ENCODE results near the gene HECTD1. TPM values are rescaled to one million over a fixed set of nuclear protein-coding genes. Genes with fewer than 3 reads are reported as not detected.

The HECTD1 gene
- polyA plus RNA-seq, 1 experiment: 70.5 TPM

DNA sequence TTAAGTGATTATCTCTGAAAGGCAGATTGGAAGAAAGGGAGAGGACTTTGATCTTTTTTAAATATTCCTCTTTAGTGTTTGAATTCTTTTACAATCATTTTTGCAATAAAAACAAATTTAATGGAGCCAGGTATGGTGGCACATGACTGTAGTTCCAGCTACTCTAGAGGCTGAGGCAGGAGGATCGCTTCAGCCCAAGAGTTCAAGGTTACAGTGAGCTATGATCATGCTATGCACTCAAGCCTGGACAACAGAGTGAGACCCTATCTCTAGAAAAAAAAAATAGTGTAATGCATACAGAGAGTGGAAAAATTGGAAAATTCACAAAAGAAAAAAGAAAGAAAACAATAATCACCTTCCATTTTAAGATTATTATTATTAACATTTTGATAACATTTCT lies 15.2 kb upstream of the HECTD1 start:
- Histone ChIP-seq H3K4me3 (ENCODE audit: low read depth, low read length) (no peak overlapping the region), H3K27me3 (ENCODE audit: control insufficient read depth, insufficient read depth, low read length) (no peaks in the 10 kb centered on the region), H3K36me3 (ENCODE audit: control insufficient read depth, insufficient read depth, low read length) (no peaks in the 10 kb centered on the region)
- POLR2A ChIA-PET: no interaction called here
- CTCF ChIA-PET: interaction anchor here (0.7 to 1.6 kb wide), 2 partner anchors 14 to 15 kb away, joined by 3 to 6 read pairs; partner anchors contain the start of gene HECTD1
- TF ChIP-seq, protein P1, sequence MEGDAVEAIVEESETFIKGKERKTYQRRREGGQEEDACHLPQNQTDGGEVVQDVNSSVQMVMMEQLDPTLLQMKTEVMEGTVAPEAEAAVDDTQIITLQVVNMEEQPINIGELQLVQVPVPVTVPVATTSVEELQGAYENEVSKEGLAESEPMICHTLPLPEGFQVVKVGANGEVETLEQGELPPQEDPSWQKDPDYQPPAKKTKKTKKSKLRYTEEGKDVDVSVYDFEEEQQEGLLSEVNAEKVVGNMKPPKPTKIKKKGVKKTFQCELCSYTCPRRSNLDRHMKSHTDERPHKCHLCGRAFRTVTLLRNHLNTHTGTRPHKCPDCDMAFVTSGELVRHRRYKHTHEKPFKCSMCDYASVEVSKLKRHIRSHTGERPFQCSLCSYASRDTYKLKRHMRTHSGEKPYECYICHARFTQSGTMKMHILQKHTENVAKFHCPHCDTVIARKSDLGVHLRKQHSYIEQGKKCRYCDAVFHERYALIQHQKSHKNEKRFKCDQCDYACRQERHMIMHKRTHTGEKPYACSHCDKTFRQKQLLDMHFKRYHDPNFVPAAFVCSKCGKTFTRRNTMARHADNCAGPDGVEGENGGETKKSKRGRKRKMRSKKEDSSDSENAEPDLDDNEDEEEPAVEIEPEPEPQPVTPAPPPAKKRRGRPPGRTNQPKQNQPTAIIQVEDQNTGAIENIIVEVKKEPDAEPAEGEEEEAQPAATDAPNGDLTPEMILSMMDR (IDR thresholded peaks at IDR 0.05; ENCODE audit: insufficient read depth, low read depth, low read length): no peak
- DNase-seq (ENCODE audit: low read depth): no peak

DNA sequence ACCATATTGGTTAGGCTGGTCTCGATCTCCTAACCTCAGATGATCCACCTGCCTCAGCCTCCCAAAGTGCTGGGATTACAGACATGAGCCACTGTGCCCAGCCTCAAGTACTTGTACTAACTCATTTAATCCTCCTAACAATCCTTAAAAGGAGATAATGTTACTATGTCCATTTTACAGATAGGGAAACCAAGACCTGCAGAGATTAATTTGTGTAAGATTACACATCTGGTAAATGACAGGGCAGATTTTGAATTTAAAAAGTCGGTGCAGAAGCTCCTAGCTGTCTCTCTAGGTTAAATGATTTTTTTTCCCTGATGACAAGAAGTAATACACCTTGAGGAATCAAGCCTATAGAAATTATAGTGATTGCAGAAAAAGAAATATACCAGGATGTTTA lies 13.7 kb upstream of the HECTD1 start:
- H3K27me3 ChIP-seq (ENCODE audit: control insufficient read depth, insufficient read depth, low read length): no peaks in the 10 kb centered on the region
- H3K4me3 ChIP-seq (ENCODE audit: low read depth, low read length): no peak overlapping the region
- ChIA-PET CTCF (interaction anchor here (1.6 kb wide), 1 partner anchor 13 kb away, joined by 6 read pairs; the partner anchor contains the start of gene HECTD1), POLR2A (no interaction called here)
- TF ChIP-seq, protein P1 (IDR thresholded peaks at IDR 0.05; ENCODE audit: insufficient read depth, low read depth, low read length): no peak
- H3K36me3 ChIP-seq (ENCODE audit: control insufficient read depth, insufficient read depth, low read length): no peaks in the 10 kb centered on the region
- no peak for DNase-seq (ENCODE audit: low read depth)

DNA sequence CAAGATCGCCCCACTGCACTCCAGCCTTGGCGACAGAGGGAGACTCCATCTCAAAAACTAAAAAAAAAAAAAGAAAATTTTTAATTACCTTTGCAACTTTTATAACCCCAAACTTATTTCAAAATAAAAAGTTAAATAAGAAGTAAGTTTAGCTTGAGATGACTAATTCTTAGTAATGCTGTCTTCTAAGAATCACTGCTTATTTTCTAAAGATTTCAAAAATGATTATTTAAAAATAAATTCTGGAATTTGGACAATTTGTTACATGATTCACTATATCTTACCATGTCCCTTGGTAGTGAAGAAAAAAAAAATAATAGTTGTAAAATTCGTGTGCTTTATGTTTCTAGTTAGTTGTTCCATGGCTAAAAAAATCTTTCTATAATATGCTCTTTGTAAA lies 11.6 kb upstream of the HECTD1 start:
- ChIA-PET CTCF (interaction anchor here (1.0 kb wide), 1 partner anchor 12 kb away, joined by 3 read pairs; the partner anchor contains the start of gene HECTD1), POLR2A (no interaction called here)
- no peak for DNase-seq (ENCODE audit: low read depth)
- no peak overlapping the region for H3K4me3 ChIP-seq (ENCODE audit: low read depth, low read length)
- no peaks in the 10 kb centered on the region for H3K27me3 ChIP-seq (ENCODE audit: control insufficient read depth, insufficient read depth, low read length)
- TF ChIP-seq, protein P1 (IDR thresholded peaks at IDR 0.05; ENCODE audit: insufficient read depth, low read depth, low read length): no peak
- H3K36me3 ChIP-seq (ENCODE audit: control insufficient read depth, insufficient read depth, low read length): no peaks in the 10 kb centered on the region

DNA sequence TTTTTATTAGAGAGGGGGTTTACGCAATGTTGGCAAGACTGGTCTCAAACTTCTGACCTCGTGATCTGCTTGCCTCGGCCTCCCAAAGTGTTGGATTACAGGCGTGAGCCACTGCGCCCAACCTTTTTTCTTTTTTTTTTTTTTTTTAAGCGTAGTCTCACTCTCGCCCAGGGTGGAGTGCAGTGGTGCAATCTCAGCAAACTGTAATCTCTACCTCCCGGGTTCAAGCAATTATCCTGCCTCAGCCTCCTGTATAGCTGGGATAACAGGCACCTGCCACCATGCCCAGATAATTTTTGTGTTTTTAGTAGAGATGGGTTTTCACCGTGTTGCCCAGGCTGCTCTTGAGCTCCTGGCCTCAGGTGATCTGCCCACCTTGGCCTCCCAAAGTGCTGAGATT lies 8.8 kb upstream of the HECTD1 start:
- ChIA-PET CTCF (interaction anchor here (1.3 kb wide), 1 partner anchor 13 kb away, joined by 6 read pairs; no protein-coding TSS in a partner anchor), POLR2A (interaction anchor here (0.6 kb wide), 1 partner anchor 623 kb away, joined by 3 read pairs; no protein-coding TSS in a partner anchor)
- TF ChIP-seq, protein P1 (IDR thresholded peaks at IDR 0.05; ENCODE audit: insufficient read depth, low read depth, low read length): no peak
- Histone ChIP-seq H3K36me3 (ENCODE audit: control insufficient read depth, insufficient read depth, low read length) (no peaks in the 10 kb centered on the region), H3K4me3 (ENCODE audit: low read depth, low read length) (no peak overlapping the region), H3K27me3 (ENCODE audit: control insufficient read depth, insufficient read depth, low read length) (no peaks in the 10 kb centered on the region)
- DNase-seq (ENCODE audit: low read depth): no peak

DNA sequence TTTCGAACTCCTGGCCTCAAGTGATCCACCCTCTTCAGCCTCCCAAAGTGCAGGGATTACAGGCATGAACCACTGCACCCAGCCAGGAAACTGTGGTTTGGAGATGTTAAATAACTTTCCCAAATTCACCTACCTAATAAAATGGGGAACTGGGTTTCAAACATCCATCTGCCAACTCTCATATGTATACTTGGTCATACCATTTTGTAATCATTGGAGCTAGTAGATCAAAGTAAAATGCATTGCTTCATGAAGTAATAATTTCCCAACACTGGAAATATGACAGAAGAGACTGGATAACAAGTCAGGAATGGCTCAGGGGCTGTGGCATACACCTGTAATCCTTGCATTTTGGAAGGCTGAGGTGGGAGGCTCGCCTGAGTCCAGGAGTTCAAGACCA lies 5.3 kb upstream of the HECTD1 start:
- TF ChIP-seq, protein P1 (IDR thresholded peaks at IDR 0.05; ENCODE audit: insufficient read depth, low read depth, low read length): no peak
- H3K4me3 ChIP-seq (ENCODE audit: low read depth, low read length): no peak overlapping the region
- H3K36me3 ChIP-seq (ENCODE audit: control insufficient read depth, insufficient read depth, low read length): no peaks in the 10 kb centered on the region
- DNase-seq (ENCODE audit: low read depth): no peak
- CTCF ChIA-PET: no interaction called here
- H3K27me3 ChIP-seq (ENCODE audit: control insufficient read depth, insufficient read depth, low read length): no peaks in the 10 kb centered on the region
- POLR2A ChIA-PET: no interaction called here

Data from BJ (cell line).